GM12874 (cell line): ENCODE data around the gene PALS2.

Experiments
- CTCF ChIP-seq: IDR thresholded peaks from 2 replicates; pipeline ENCODE4 v1.5.1; 2011; ENCODE audit warnings: low read depth, mild to moderate bottlenecking, control low read depth, low read length, moderate library complexity; ENCODE audit not compliant: insufficient read depth

Gene PALS2

GRCh38 chr7:24572997-24573553 is at the start of gene PALS2:
Gene PALS2 (plus strand): TSS chr7:24573452. CDS start chr7:24623668, 50,216 bp downstream.
- TF ChIP-seq CTCF: no peak

GRCh38 chr7:24531255-24531654 is 42.0 kb upstream of the PALS2 start:
- TF ChIP-seq CTCF: no peak

- TF ChIP-seq CTCF: no peak
These were observed 36.6 kb upstream of the PALS2 start for GRCh38 chr7:24536682-24537081.

- TF ChIP-seq CTCF: no peak
These were observed 32.3 kb upstream of the PALS2 start for GRCh38 chr7:24540956-24541355.

GRCh38 chr7:24545215-24545614 is 28.0 kb upstream of the PALS2 start:
- TF ChIP-seq CTCF: no peak

GRCh38 chr7:24548390-24548789 is 24.9 kb upstream of the PALS2 start:
- TF ChIP-seq CTCF: no peak

- no peak for TF ChIP-seq CTCF
These were observed 23.3 kb upstream of the PALS2 start for GRCh38 chr7:24549991-24550390.
